PC-3 (cell line): ENCODE measurements around the gene PCDH15.

ENCODE experiments used
- CTCF ChIP-seq: fragments of 300-600 bp; sonication (generic); conservative IDR thresholded peaks from 2 replicates; pipeline ENCODE4 v1.5.1; 2017; ENCODE audit warnings: antibody characterized with exemption, low read depth, mild to moderate bottlenecking, low read length
- EZH2 ChIP-seq: fragments of 300-600 bp; sonication (generic); IDR thresholded peaks from one replicate; pipeline ENCODE4 v1.6.1; 2017; ENCODE audit warnings: antibody characterized with exemption, mild to moderate bottlenecking, low read length; ENCODE audit not compliant: unreplicated experiment

DNA sequence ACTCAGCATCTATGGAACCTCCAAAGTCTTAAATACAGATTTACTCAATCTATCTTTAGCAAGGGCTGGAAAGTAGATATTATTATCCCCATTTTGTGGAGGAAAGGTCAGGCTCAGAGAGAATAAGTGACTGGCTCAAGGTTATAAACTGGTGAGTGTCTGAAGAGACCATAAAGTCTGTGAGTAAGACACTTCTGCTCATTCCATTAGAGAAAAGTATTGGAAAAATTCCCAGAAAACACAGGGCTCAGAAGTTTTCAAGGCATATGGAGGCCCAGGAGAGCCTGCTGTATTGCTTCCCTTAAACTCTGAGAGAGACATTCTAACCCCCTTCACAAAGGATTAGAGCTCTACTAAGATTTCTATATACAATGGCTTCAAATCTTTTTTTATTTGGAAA, 134.8 kb downstream of the PCDH15 start:
- TF ChIP-seq CTCF (no peak), EZH2 (no peak)
